Measurements from ENCODE around the gene LETM1. TPM values are rescaled to one million over a fixed set of nuclear protein-coding genes. Genes with fewer than 3 reads are reported as not detected.

Gene LETM1
- polyA plus RNA-seq, 4 donors = 18.7 to 30.1 (median 24.2) TPM

- DNase-seq (ENCODE audit: low read depth in 4 of 4, low spot score in 2 of 4) = no peak
These were observed 17.3 kb upstream of the LETM1 start for GRCh38 chr4:1873291-1873690.

- DNase-seq (ENCODE audit: low read depth in 4 of 4, low spot score in 2 of 4) = no peak
These were observed 16.9 kb upstream of the LETM1 start for GRCh38 chr4:1872870-1873269.

GRCh38 chr4:1871471-1872021, 15.6 kb upstream of the LETM1 start:
- no peak for DNase-seq (ENCODE audit: low read depth in 4 of 4, low spot score in 2 of 4)

- DNase-seq (ENCODE audit: low read depth in 4 of 4, low spot score in 2 of 4) = peak in 3 of 4 donors; percentile 68 to 89 (median 80)
These were observed 14.9 kb upstream of the LETM1 start, which contains the start of gene NSD2 for GRCh38 chr4:1870578-1871443. Gene NSD2 (plus strand): TSS chr4:1871393. CDS start chr4:1900655, 29,262 bp downstream.

- DNase-seq (ENCODE audit: low read depth in 4 of 4, low spot score in 2 of 4) = peak in 1 of 4 donors; percentile 60
These were observed 14.3 kb upstream of the LETM1 start for GRCh38 chr4:1870328-1870577.

- no peak for DNase-seq (ENCODE audit: low read depth in 4 of 4, low spot score in 2 of 4)
These were observed 13.8 kb upstream of the LETM1 start for GRCh38 chr4:1869530-1870327.

- no peak for DNase-seq (ENCODE audit: low read depth in 4 of 4, low spot score in 2 of 4)
These were observed 13.0 kb upstream of the LETM1 start for GRCh38 chr4:1868912-1869311.

GRCh38 chr4:1868293-1868692, 12.3 kb upstream of the LETM1 start:
- DNase-seq (ENCODE audit: low read depth in 4 of 4, low spot score in 2 of 4) = no peak

- DNase-seq (ENCODE audit: low read depth in 4 of 4, low spot score in 2 of 4) = no peak
These were observed 10.3 kb upstream of the LETM1 start for GRCh38 chr4:1866189-1866661.

GRCh38 chr4:1864076-1865008, 8.4 kb upstream of the LETM1 start:
- DNase-seq (ENCODE audit: low read depth in 4 of 4, low spot score in 2 of 4) = no peak

GRCh38 chr4:1863297-1864033, 7.5 kb upstream of the LETM1 start:
- DNase-seq (ENCODE audit: low read depth in 4 of 4, low spot score in 2 of 4) = no peak

- DNase-seq (ENCODE audit: low read depth in 4 of 4, low spot score in 2 of 4) = no peak
These were observed 7.0 kb upstream of the LETM1 start for GRCh38 chr4:1862961-1863296.

GRCh38 chr4:1862055-1862911, 6.3 kb upstream of the LETM1 start:
- DNase-seq (ENCODE audit: low read depth in 4 of 4, low spot score in 2 of 4) = no peak

GRCh38 chr4:1859389-1859753, 3.4 kb upstream of the LETM1 start:
- DNase-seq (ENCODE audit: low read depth in 4 of 4, low spot score in 2 of 4) = no peak

- no peak for DNase-seq (ENCODE audit: low read depth in 4 of 4, low spot score in 2 of 4)
These were observed 2.0 kb upstream of the LETM1 start for GRCh38 chr4:1857931-1858330.

GRCh38 chr4:1856943-1857699, 1.2 kb upstream of the LETM1 start:
- no peak for DNase-seq (ENCODE audit: low read depth in 4 of 4, low spot score in 2 of 4)

- DNase-seq (ENCODE audit: low read depth in 4 of 4, low spot score in 2 of 4) = no peak
These were observed 454 bp downstream of the LETM1 start for GRCh38 chr4:1855333-1856070.

GRCh38 chr4:1854752-1855151, 1.2 kb downstream of the LETM1 start:
- DNase-seq (ENCODE audit: low read depth in 4 of 4, low spot score in 2 of 4) = no peak
